H1 (cell line): ENCODE data around the gene SAE1. TPM values are rescaled to one million over a fixed set of nuclear protein-coding genes. Genes with fewer than 3 reads are reported as not detected.

Source experiments
- CTCF ChIA-PET: fragments of 300-600 bp; sonication (Branson Sonifier 250); formaldehyde crosslinking; loops from one replicate; lab custom pipeline; 2021; ENCODE audit not compliant: partially characterized antibody; lab: Charles Lee
- POLR2A ChIA-PET: fragments of 300-600 bp; sonication (Branson Sonifier 250); formaldehyde crosslinking; loops from one replicate; lab custom pipeline; 2021; ENCODE audit warnings: inconsistent platforms; ENCODE audit not compliant: partially characterized antibody; lab: Charles Lee
- DNase-seq, 2 experiments: peaks; one replicate each; pipeline versions ENCODE4 v3.0.0 to v3.0.0-alpha.2; 2010 to 2022; ENCODE audit warnings: low spot score in 2 of 2, low read depth in 1 of 2, mixed read lengths in 1 of 2
- FAIRE-seq: peaks from 2 replicates; lab custom pipeline; 2011; peaks lifted over from hg19 to GRCh38; lab: Jason Lieb, UNC
- H2AFZ ChIP-seq: 2 replicates; pipeline ENCODE4 v1.8.1; 2012; ENCODE audit warnings: low read length, inconsistent platforms
- H2AK5ac ChIP-seq: 2 replicates; pipeline ENCODE4 v1.6.1; 2013; ENCODE audit warnings: low read depth, low read length
- H2BK120ac ChIP-seq: replicated peaks from 2 replicates; pipeline ENCODE3; 2013; ENCODE audit warnings: low read depth, low read length, inconsistent platforms
- H2BK12ac ChIP-seq: 2 replicates; pipeline ENCODE4 v1.6.1; 2013; ENCODE audit warnings: low read depth, low read length
- H2BK15ac ChIP-seq: 2 replicates; pipeline ENCODE4 v1.6.1; 2013; ENCODE audit warnings: low read length
- H2BK20ac ChIP-seq: 2 replicates; pipeline ENCODE4 v1.6.1; 2013; ENCODE audit warnings: low read length
- H2BK5ac ChIP-seq: 2 replicates; pipeline ENCODE4 v1.6.1; 2013; ENCODE audit warnings: low read depth, low read length
- H3K14ac ChIP-seq: 2 replicates; pipeline ENCODE4 v1.6.1; 2013; ENCODE audit warnings: inconsistent platforms; ENCODE audit not compliant: insufficient read length
- H3K18ac ChIP-seq: 2 replicates; pipeline ENCODE4 v1.6.1; 2013; ENCODE audit warnings: low read length; ENCODE audit errors: extremely low read depth
- H3K23ac ChIP-seq: 2 replicates; pipeline ENCODE4 v1.6.1; 2013; ENCODE audit warnings: inconsistent platforms; ENCODE audit not compliant: insufficient read length
- H3K23me2 ChIP-seq: 2 replicates; pipeline ENCODE4 v1.6.1; 2013; ENCODE audit warnings: low read depth, low read length
- H3K27ac ChIP-seq: 2 replicates; pipeline ENCODE4 v1.6.1; 2011; ENCODE audit warnings: low read depth, low read length, inconsistent platforms
- H3K27me3 ChIP-seq, 4 experiments: replicated peaks in 1 of 4; 1 replicate in 1 of 4; 2 replicates in 3 of 4; pipeline versions ENCODE4 v1.6.1 to v1.8.1; 2011 to 2013; ENCODE audit warnings: low read length in 3 of 4, mild to moderate bottlenecking in 3 of 4, inconsistent platforms in 2 of 4, mixed read lengths in 2 of 4, moderate library complexity in 1 of 4; ENCODE audit not compliant: control insufficient read depth in 3 of 4, insufficient read depth in 3 of 4; ENCODE audit errors: extremely low read depth in 1 of 4
- H3K36me3 ChIP-seq, 4 experiments: 2 replicates each; pipeline versions ENCODE4 v1.6.1 to v1.8.1; 2011 to 2013; ENCODE audit warnings: mild to moderate bottlenecking in 4 of 4, low read length in 3 of 4, moderate library complexity in 2 of 4, control low read depth in 1 of 4, inconsistent platforms in 1 of 4; ENCODE audit not compliant: insufficient read depth in 4 of 4, control insufficient read depth in 2 of 4
- H3K4ac ChIP-seq: replicated peaks from 2 replicates; pipeline ENCODE3; 2013; ENCODE audit warnings: low read length, low read depth, mixed read lengths, inconsistent platforms; ENCODE audit not compliant: insufficient read length
- H3K4me1 ChIP-seq, 4 experiments: replicated peaks in 1 of 4; 1 replicate in 1 of 4; 2 replicates in 3 of 4; pipeline versions ENCODE4 v1.6.1 to v1.8.1; 2011 to 2013; ENCODE audit warnings: low read length in 3 of 4, inconsistent platforms in 2 of 4, mixed read lengths in 1 of 4; ENCODE audit not compliant: insufficient read depth in 4 of 4, control insufficient read depth in 3 of 4
- H3K4me2 ChIP-seq, 2 experiments: 2 replicates each; pipeline versions ENCODE4 v1.6.1 to v1.8.1; 2011 to 2013; ENCODE audit warnings: low read depth in 2 of 2, low read length in 2 of 2, control low read depth in 1 of 2, inconsistent platforms in 1 of 2, mild to moderate bottlenecking in 1 of 2; ENCODE audit not compliant: insufficient read depth in 1 of 2
- H3K4me3 ChIP-seq, 4 experiments: fragments of 200-600, 300-600 bp in 1 of 4; sonication (generic), shearing (Covaris generic), sonication (Bioruptor Twin) in 1 of 4; 2 replicates each; pipeline versions ENCODE4 v1.5.1 to v1.8.1; 2011 to 2016; ENCODE audit warnings: low read length in 4 of 4, low read depth in 3 of 4, control low read depth in 2 of 4, inconsistent platforms in 2 of 4, mild to moderate bottlenecking in 2 of 4, mixed read lengths in 1 of 4, moderate library complexity in 1 of 4; ENCODE audit not compliant: insufficient read depth in 2 of 4; ENCODE audit errors: extremely low read depth in 1 of 4
- H3K56ac ChIP-seq: replicated peaks from 2 replicates; pipeline ENCODE3; 2013; ENCODE audit warnings: low read depth, mild to moderate bottlenecking, mixed read lengths, low read length, inconsistent platforms; ENCODE audit not compliant: insufficient read length
- H3K79me1 ChIP-seq: 2 replicates; pipeline ENCODE4 v1.6.1; 2013; ENCODE audit warnings: low read depth, low read length, control low read depth
- H3K79me2 ChIP-seq, 2 experiments: 2 replicates each; pipeline versions ENCODE4 v1.6.1 to v1.8.1; 2012 to 2013; ENCODE audit warnings: low read length in 2 of 2, mild to moderate bottlenecking in 2 of 2, inconsistent platforms in 1 of 2; ENCODE audit not compliant: insufficient read depth in 2 of 2, control insufficient read depth in 1 of 2
- H3K9ac ChIP-seq, 4 experiments: replicated peaks in 1 of 4; 1 replicate in 1 of 4; 2 replicates in 3 of 4; pipeline versions ENCODE4 v1.6.1 to v1.8.1; 2011 to 2013; ENCODE audit warnings: low read depth in 3 of 4, low read length in 3 of 4, control low read depth in 2 of 4, mild to moderate bottlenecking in 2 of 4, moderate library complexity in 2 of 4, inconsistent platforms in 1 of 4; ENCODE audit errors: extremely low read depth in 1 of 4
- H3K9me3 ChIP-seq, 2 experiments: 2 replicates each; pipeline versions ENCODE4 v1.6.1 to v1.8.1; 2012 to 2013; ENCODE audit warnings: mild to moderate bottlenecking in 2 of 2, moderate library complexity in 2 of 2, control low read depth in 1 of 2, inconsistent platforms in 1 of 2, low read depth in 1 of 2, low read length in 1 of 2, mixed read lengths in 1 of 2; ENCODE audit not compliant: insufficient read depth in 2 of 2
- H4K20me1 ChIP-seq, 2 experiments: replicated peaks in 1 of 2; 2 replicates each; pipeline versions ENCODE3 to v1.8.1; 2011 to 2013; ENCODE audit warnings: inconsistent platforms in 2 of 2, low read length in 2 of 2, mild to moderate bottlenecking in 1 of 2; ENCODE audit not compliant: insufficient read depth in 2 of 2, control insufficient read depth in 1 of 2
- H4K5ac ChIP-seq: 2 replicates; pipeline ENCODE4 v1.6.1; 2013; ENCODE audit warnings: low read length, low read depth, mixed read lengths, inconsistent platforms; ENCODE audit not compliant: insufficient read length
- H4K8ac ChIP-seq: 2 replicates; pipeline ENCODE4 v1.8.0; 2013; ENCODE audit warnings: mild to moderate bottlenecking, moderate library complexity, low read length, inconsistent platforms; ENCODE audit not compliant: insufficient read depth; ENCODE audit errors: extremely low read depth
- H4K91ac ChIP-seq: replicated peaks from 2 replicates; pipeline ENCODE3; 2013; ENCODE audit warnings: low read length, mixed read lengths, inconsistent platforms; ENCODE audit not compliant: insufficient read length
- CEBPB ChIP-seq: IDR thresholded peaks from 2 replicates; pipeline ENCODE4 v1.6.1; 2012; ENCODE audit warnings: low read depth, low read length
- WGBS, 2 experiments: shearing (Covaris generic) in 1 of 2; methylation state at CpG; one replicate each; pipeline versions ENCODE4 v1.1.6 to v1.1.7; 2013 to 2015; ENCODE audit warnings: low lambda C conversion rate in 2 of 2, mixed read lengths in 2 of 2, inconsistent platforms in 1 of 2, low coverage in 1 of 2, missing lambda C conversion rate in 1 of 2; ENCODE audit not compliant: insufficient replicate concordance in 2 of 2, insufficient coverage in 1 of 2, insufficient read length in 1 of 2; ENCODE audit errors: extremely low coverage in 1 of 2, missing lambda C conversion rate in 1 of 2; 5-methylcytosine and 5-hydroxymethylcytosine counted together
- microRNA counts: library from miRNA; unstranded; fragments of <30 nt; microRNA quantifications from one replicate; lab custom pipeline; 2015
- microRNA-seq, 2 experiments: library from miRNA; unstranded; fragments of <30 nt; microRNA quantifications; one replicate each; pipeline versions ENCODE4 to v1.2.0, GENCODE V29; 2016 to 2020; ENCODE audit warnings: borderline microRNAs expressed in 2 of 2, borderline number of aligned reads in 2 of 2, borderline replicate concordance in 1 of 2
- polyA plus RNA-seq, 7 experiments: library from polyadenylated mRNA; depleted of rRNA in 3 of 7; stranded (reverse) in 5 of 7; unstranded in 2 of 7; fragments of >200 nt in 5 of 7; fragments of 200-250 nt in 2 of 7; gene quantifications; 1 replicate in 5 of 7; 2 replicates in 1 of 7; 4 replicates in 1 of 7; pipeline versions ENCODE4 v1.2.1 to v1.2.3, GENCODE V29; 2011 to 2013; ENCODE audit warnings: missing spikeins in 2 of 7, mixed read lengths in 2 of 7
- small RNA-seq: library from polyadenylated mRNA; stranded (forward); fragments of <200 nt; extraction: miRNeasy Mini kit (QIAGEN cat#:217004); gene quantifications from one replicate; pipeline ENCODE3, GENCODE V24; 2013; ENCODE audit not compliant: insufficient read depth
- total RNA-seq: library from RNA; stranded (reverse); fragmentation: NEBNext Ultra II Directional; extraction: Animal tissue kit (Norgen Biotek cat#: 25700); gene quantifications from 2 replicates; pipeline ENCODE4 v1.2.1, GENCODE V29; 2021

SAE1 gene
- total and polyA plus RNA-seq, 2 of the 8 experiments (the other 6 are each of a cell fraction or from before 2014, with no cell fraction given) = 213 to 268 TPM

- no peak overlapping the region for H3K27ac ChIP-seq
- H2BK5ac ChIP-seq = no peak overlapping the region; the same call in 1 of the 2 replicates
- no peak overlapping the region for H2BK15ac ChIP-seq
- no peak overlapping the region for H2AK5ac ChIP-seq
- peaks cover 0 to 15% of the 10 kb centered on the region in 2 experiments; a peak in 2 of 4 replicates for H3K79me2 ChIP-seq
- peaks cover 0 to 8% (median 6%) of the 10 kb centered on the region in 4 experiments; a peak in 6 of 7 replicates for H3K4me1 ChIP-seq
- peaks cover 9% of the 10 kb centered on the region for H3K23me2 ChIP-seq
- DNase-seq (no peak), FAIRE-seq (no peak)
- H3K9ac ChIP-seq = no peak overlapping the region
- CTCF ChIA-PET = no interaction called here
- no peak overlapping the region for H2BK12ac ChIP-seq
- TF ChIP-seq CEBPB = no peak
- TF ChIP-seq, all 59 proteins: peak for 0
- Histone ChIP-seq H2BK120ac (no peak overlapping the region), H3K4ac (no peak overlapping the region), H3K56ac (no peak overlapping the region), H3K36me3 (peaks cover 5 to 31% (median 14%) of the 10 kb centered on the region in 4 experiments; a peak in 7 of 8 replicates), H3K27me3 (no peaks in the 10 kb centered on the region), H3K18ac (no peak overlapping the region), H3K9me3 (no peaks in the 10 kb centered on the region), H2BK20ac (no peak overlapping the region), H4K20me1 (peaks cover 0 to 8% of the 10 kb centered on the region in 2 experiments), H3K14ac (no peak overlapping the region), H2AFZ (no peak overlapping the region), H3K4me2 (peak overlapping the region in 1 of 2 experiments; percentile 94; a peak in 1 of 4 replicates), H3K4me3 (no peak overlapping the region), H4K91ac (no peak overlapping the region), H3K79me1 (peaks cover 5% of the 10 kb centered on the region), H3K23ac (no peak overlapping the region), H4K8ac (no peak overlapping the region), H4K5ac (no peak overlapping the region)
- POLR2A ChIA-PET = interaction anchor here (0.7 to 4.8 kb wide), 3 partner anchors 11 to 48 kb away, joined by 3 to 49 read pairs (median 3); partner anchors contain the start of gene INAFM1
- 89% methylated on average over 6 of the region's 6 CpGs; no CpG with 5 or more reads in 1 of the 2 experiments for WGBS, 2 experiments
These were observed 128.4 kb downstream of the SAE1 start for GRCh38 chr19:47258895-47259555.

MicroRNA genes within 50 kb of the gene (microRNA counts, 767-probe panel; counts per million panel counts)
- microRNA hsa-miR-3190-5p (lab: Ali Mortazavi, UCI) = 879 counts per million, percentile 95 among the panel's probes with 10 or more counts

Small RNA genes within 50 kb of the gene (microRNA-seq; reads per million reads assigned to microRNA genes)
- 0 reads per million in 2 experiments for gene MIR3190
- gene MIR3191 = 0 reads per million in 2 experiments

Small RNA genes within 50 kb of the gene (small RNA-seq; reads per million reads assigned to genes)
- not detected for gene MIR3190

Other genes with a start within 250 kb of the SAE1 start
- 9.0 and 9.9 TPM in 2 replicates for gene NPAS1, start 111.0 kb upstream of the SAE1 start, total RNA-seq
- 13.9 and 26.8 TPM in 2 replicates for gene NPAS1, start 111.0 kb upstream of the SAE1 start, polyA plus RNA-seq (2011; rRNA removed)
- gene TMEM160, start 82.2 kb upstream of the SAE1 start, total RNA-seq = 57.5 and 61.7 TPM in 2 replicates
- gene TMEM160, start 82.2 kb upstream of the SAE1 start, polyA plus RNA-seq (2011; rRNA removed) = 152 and 209 TPM in 2 replicates
- 92.0 and 104 TPM in 2 replicates for gene ZC3H4, start 17.1 kb upstream of the SAE1 start, total RNA-seq
- gene ZC3H4, start 17.1 kb upstream of the SAE1 start, polyA plus RNA-seq (2011; rRNA removed) = 6.6 and 9.8 TPM in 2 replicates
- 21.6 and 23.3 TPM in 2 replicates for gene BBC3, start 100.4 kb downstream of the SAE1 start, total RNA-seq
- gene BBC3, start 100.4 kb downstream of the SAE1 start, polyA plus RNA-seq (2011; rRNA removed) = 13.2 and 26.4 TPM in 2 replicates
- 25.7 and 29.8 TPM in 2 replicates for gene CCDC9, start 125.7 kb downstream of the SAE1 start, total RNA-seq
- 3.7 and 7.0 TPM in 2 replicates for gene CCDC9, start 125.7 kb downstream of the SAE1 start, polyA plus RNA-seq (2011; rRNA removed)
- gene INAFM1, start 144.1 kb downstream of the SAE1 start, total RNA-seq = 3.4 and 4.4 TPM in 2 replicates
- 2.6 and 3.9 TPM in 2 replicates for gene INAFM1, start 144.1 kb downstream of the SAE1 start, polyA plus RNA-seq (2011; rRNA removed)
- 0.21 TPM in 1 of 2 replicates, not detected in the other for gene C5AR1, start 179.0 kb downstream of the SAE1 start, total RNA-seq
- 0.20 and 0.33 TPM in 2 replicates for gene C5AR1, start 179.0 kb downstream of the SAE1 start, polyA plus RNA-seq (2011; rRNA removed)
- 0.15 TPM in 1 of 2 replicates, not detected in the other for gene C5AR2, start 201.3 kb downstream of the SAE1 start, total RNA-seq
- gene C5AR2, start 201.3 kb downstream of the SAE1 start, polyA plus RNA-seq (2011; rRNA removed) = 0.06 and 0.08 TPM in 2 replicates
- 24.1 and 24.3 TPM in 2 replicates for gene DHX34, start 218.5 kb downstream of the SAE1 start, total RNA-seq
- gene DHX34, start 218.5 kb downstream of the SAE1 start, polyA plus RNA-seq (2011; rRNA removed) = 17.5 and 27.2 TPM in 2 replicates